ENCODE results near the gene AIG1. TPM values are rescaled to one million over a fixed set of nuclear protein-coding genes. Genes with fewer than 3 reads are reported as not detected.

AIG1 gene
- polyA plus RNA-seq, 1 of the 3 experiments (the other 2 are of a cell fraction), result 36.8 TPM

- Histone ChIP-seq H3K4me1 (ENCODE audit: control insufficient read depth in 1 of 2, insufficient read depth in 2 of 2, low read depth in 1 of 2, low read length in 1 of 2) (no peaks in the 10 kb centered on the region), H3K27me3 (ENCODE audit: insufficient read depth) (no peaks in the 10 kb centered on the region), H3K79me2 (ENCODE audit: insufficient read depth) (no peaks in the 10 kb centered on the region), H2AFZ (ENCODE audit: low read depth) (no peak overlapping the region), H3K9ac (no peak overlapping the region), H4K20me1 (ENCODE audit: insufficient read depth) (no peaks in the 10 kb centered on the region), H3K27ac (ENCODE audit: low read depth in 2 of 2, low read length in 1 of 2) (no peak overlapping the region), H3K9me3 (no peaks in the 10 kb centered on the region), H3K36me3 (replicated peaks in 1 of 2; ENCODE audit: control insufficient read depth in 1 of 2, insufficient read depth in 2 of 2, low read length in 1 of 2) (no peaks in the 10 kb centered on the region), H3K9me2 (no peaks in the 10 kb centered on the region), H3K4me3 (ENCODE audit: low read depth in 2 of 2, low read length in 1 of 2) (no peak overlapping the region), H3F3A (replicated peaks; ENCODE audit: insufficient read depth) (no peaks in the 10 kb centered on the region), H3K4me2 (no peak overlapping the region)
- no peak for TF ChIP-seq GATA2 (CRISPR knock-in tag; IDR thresholded peaks at IDR 0.05)
- no peak for TF ChIP-seq MEF2A (IDR thresholded peaks at IDR 0.05; ENCODE audit: borderline replicate concordance, low read depth)
- no peak for TF ChIP-seq FOXM1 (IDR thresholded peaks at IDR 0.05; ENCODE audit: low read depth)
- no peak for TF ChIP-seq TEAD4 (IDR thresholded peaks at IDR 0.05; ENCODE audit: borderline replicate concordance, insufficient read depth)
- TF ChIP-seq ZBTB33 (IDR thresholded peaks at IDR 0.05; ENCODE audit: borderline replicate concordance, low read depth), result no peak
- TF ChIP-seq, protein P1, sequence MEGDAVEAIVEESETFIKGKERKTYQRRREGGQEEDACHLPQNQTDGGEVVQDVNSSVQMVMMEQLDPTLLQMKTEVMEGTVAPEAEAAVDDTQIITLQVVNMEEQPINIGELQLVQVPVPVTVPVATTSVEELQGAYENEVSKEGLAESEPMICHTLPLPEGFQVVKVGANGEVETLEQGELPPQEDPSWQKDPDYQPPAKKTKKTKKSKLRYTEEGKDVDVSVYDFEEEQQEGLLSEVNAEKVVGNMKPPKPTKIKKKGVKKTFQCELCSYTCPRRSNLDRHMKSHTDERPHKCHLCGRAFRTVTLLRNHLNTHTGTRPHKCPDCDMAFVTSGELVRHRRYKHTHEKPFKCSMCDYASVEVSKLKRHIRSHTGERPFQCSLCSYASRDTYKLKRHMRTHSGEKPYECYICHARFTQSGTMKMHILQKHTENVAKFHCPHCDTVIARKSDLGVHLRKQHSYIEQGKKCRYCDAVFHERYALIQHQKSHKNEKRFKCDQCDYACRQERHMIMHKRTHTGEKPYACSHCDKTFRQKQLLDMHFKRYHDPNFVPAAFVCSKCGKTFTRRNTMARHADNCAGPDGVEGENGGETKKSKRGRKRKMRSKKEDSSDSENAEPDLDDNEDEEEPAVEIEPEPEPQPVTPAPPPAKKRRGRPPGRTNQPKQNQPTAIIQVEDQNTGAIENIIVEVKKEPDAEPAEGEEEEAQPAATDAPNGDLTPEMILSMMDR (IDR thresholded peaks at IDR 0.05), result no peak
- TF ChIP-seq JUND (IDR thresholded peaks at IDR 0.05), result no peak
- no peak for TF ChIP-seq SIN3A (IDR thresholded peaks at IDR 0.05; ENCODE audit: borderline replicate concordance, low read depth, low read length)
- no peak for TF ChIP-seq MAX (IDR thresholded peaks at IDR 0.05; ENCODE audit: low read depth)
- TF ChIP-seq YY1 (IDR thresholded peaks at IDR 0.05; ENCODE audit: low read depth), result no peak
- TF ChIP-seq TAF1 (IDR thresholded peaks at IDR 0.05; ENCODE audit: borderline replicate concordance, low read depth, low read length), result no peak
- no peak for TF ChIP-seq NRF1 (IDR thresholded peaks at IDR 0.05; ENCODE audit: low read depth, low read length)
- DNase-seq, result no peak
- 88% methylated on average over 3 of the region's 4 CpGs for WGBS (ENCODE audit: low lambda C conversion rate)
- CTCF ChIA-PET, result interaction anchor here (0.9 kb wide), 1 partner anchor 24 kb away, joined by 3 read pairs; no protein-coding TSS in a partner anchor
- POLR2A ChIA-PET, result no interaction called here
Measured at GRCh38 chr6:143361536-143362191, 301.0 kb downstream of the AIG1 start.

GRCh38 chr6:143362192-143362558 is 301.5 kb downstream of the AIG1 start:
- Histone ChIP-seq H3K4me3 (ENCODE audit: low read depth in 2 of 2, low read length in 1 of 2) (no peak overlapping the region), H3K4me2 (no peak overlapping the region), H2AFZ (ENCODE audit: low read depth) (no peak overlapping the region), H3K9ac (no peak overlapping the region), H3K27ac (ENCODE audit: low read depth in 2 of 2, low read length in 1 of 2) (no peak overlapping the region), H3K27me3 (ENCODE audit: insufficient read depth) (no peaks in the 10 kb centered on the region), H3K9me2 (no peaks in the 10 kb centered on the region), H3K79me2 (ENCODE audit: insufficient read depth) (no peaks in the 10 kb centered on the region), H3F3A (replicated peaks; ENCODE audit: insufficient read depth) (no peaks in the 10 kb centered on the region), H4K20me1 (ENCODE audit: insufficient read depth) (no peaks in the 10 kb centered on the region), H3K9me3 (no peaks in the 10 kb centered on the region), H3K4me1 (ENCODE audit: control insufficient read depth in 1 of 2, insufficient read depth in 2 of 2, low read depth in 1 of 2, low read length in 1 of 2) (no peaks in the 10 kb centered on the region), H3K36me3 (replicated peaks in 1 of 2; ENCODE audit: control insufficient read depth in 1 of 2, insufficient read depth in 2 of 2, low read length in 1 of 2) (no peaks in the 10 kb centered on the region)
- ChIA-PET CTCF (no interaction called here), POLR2A (no interaction called here)
- no peak for DNase-seq
- TF ChIP-seq SIN3A (IDR thresholded peaks at IDR 0.05; ENCODE audit: borderline replicate concordance, low read depth, low read length), result no peak
- TF ChIP-seq NFIC (IDR thresholded peaks at IDR 0.05; ENCODE audit: borderline replicate concordance), result no peak
- TF ChIP-seq ELF1 (IDR thresholded peaks at IDR 0.05), result no peak
- TF ChIP-seq SMC3 (IDR thresholded peaks at IDR 0.05; ENCODE audit: low read depth, low read length), result no peak
- no peak for TF ChIP-seq MXI1 (IDR thresholded peaks at IDR 0.05; ENCODE audit: low read depth, low read length)
- TF ChIP-seq MEF2A (IDR thresholded peaks at IDR 0.05; ENCODE audit: borderline replicate concordance, low read depth), result no peak
- TF ChIP-seq GABPA (IDR thresholded peaks at IDR 0.05; ENCODE audit: low read depth), result no peak
- WGBS (ENCODE audit: low lambda C conversion rate), result 53% methylated on average over 2 of the region's 2 CpGs
